Mesendoderm (in vitro differentiated cells): ENCODE measurements around the gene CUL1.

Experiments used
- DNase-seq: peaks from one replicate; pipeline ENCODE4 v3.0.0; 2013
- H2AK5ac ChIP-seq: 2 replicates; pipeline ENCODE4 v1.6.1; 2013; ENCODE audit warnings: low read length, inconsistent platforms
- H2BK120ac ChIP-seq: 2 replicates; pipeline ENCODE4 v1.6.1; 2013; ENCODE audit warnings: low read depth, mild to moderate bottlenecking, low read length, moderate library complexity, mixed read lengths
- H2BK15ac ChIP-seq: replicated peaks from 2 replicates; pipeline ENCODE4 v1.6.1; 2013; ENCODE audit warnings: low read depth, mild to moderate bottlenecking, moderate library complexity
- H2BK5ac ChIP-seq: 2 replicates; pipeline ENCODE4 v1.6.1; 2013; ENCODE audit warnings: low read length, inconsistent platforms
- H3K18ac ChIP-seq: 2 replicates; pipeline ENCODE4 v1.6.1; 2013; ENCODE audit warnings: mild to moderate bottlenecking, low read length, mixed read lengths
- H3K23ac ChIP-seq: one replicate; pipeline ENCODE4 v1.6.1; 2013; ENCODE audit warnings: low read length
- H3K27ac ChIP-seq: 2 replicates; pipeline ENCODE4 v1.5.1; 2013; ENCODE audit warnings: low read depth, mild to moderate bottlenecking, inconsistent platforms, low read length, moderate library complexity
- H3K27me3 ChIP-seq: 2 replicates; pipeline ENCODE4 v1.6.1; 2013; ENCODE audit warnings: low read length, control low read depth, mild to moderate bottlenecking, inconsistent platforms; ENCODE audit not compliant: insufficient read depth, poor library complexity
- H3K36me3 ChIP-seq: 2 replicates; pipeline ENCODE4 v1.6.1; 2013; ENCODE audit warnings: low read length, inconsistent platforms; ENCODE audit not compliant: control insufficient read depth, insufficient read depth
- H3K4ac ChIP-seq: one replicate; pipeline ENCODE4 v1.6.1; 2013; ENCODE audit warnings: low read depth, mild to moderate bottlenecking, low read length, moderate library complexity
- H3K4me1 ChIP-seq: 2 replicates; pipeline ENCODE4 v1.6.1; 2013; ENCODE audit warnings: low read depth, low read length, inconsistent platforms; ENCODE audit not compliant: control insufficient read depth
- H3K4me2 ChIP-seq: 2 replicates; pipeline ENCODE4 v1.6.1; 2013; ENCODE audit warnings: low read length
- H3K4me3 ChIP-seq: 2 replicates; pipeline ENCODE4 v1.5.1; 2013; ENCODE audit warnings: mild to moderate bottlenecking, low read length
- H3K56ac ChIP-seq: one replicate; pipeline ENCODE4 v1.6.1; 2013; ENCODE audit warnings: low read length
- H3K79me1 ChIP-seq: 2 replicates; pipeline ENCODE4 v1.6.1; 2013; ENCODE audit warnings: low read length, inconsistent platforms
- H3K79me2 ChIP-seq: 2 replicates; pipeline ENCODE4 v1.6.1; 2013; ENCODE audit warnings: mild to moderate bottlenecking, low read length; ENCODE audit not compliant: control insufficient read depth, insufficient read depth
- H3K9ac ChIP-seq: 2 replicates; pipeline ENCODE4 v1.6.1; 2013; ENCODE audit warnings: low read length, inconsistent platforms
- H4K5ac ChIP-seq: one replicate; pipeline ENCODE4 v1.6.1; 2013; ENCODE audit warnings: low read length
- H4K8ac ChIP-seq: one replicate; pipeline ENCODE4 v1.6.1; 2013; ENCODE audit warnings: low read depth, mild to moderate bottlenecking, control low read depth, low read length, moderate library complexity
- WGBS: extraction: QIAGEN DNeasy Blood & Tissue Kit; methylation state at CpG from one replicate; pipeline ENCODE4 v1.1.7; 2013; ENCODE audit warnings: low lambda C conversion rate, missing lambda C conversion rate; ENCODE audit not compliant: insufficient coverage; ENCODE audit errors: extremely low coverage; 5-methylcytosine and 5-hydroxymethylcytosine counted together

CUL1 gene

GRCh38 chr7:148697256-148698006 lies 1.3 kb upstream of the CUL1 start:
- Histone ChIP-seq H3K4me2 (peak overlapping the region; percentile 67), H3K36me3 (no peaks in the 10 kb centered on the region), H3K18ac (no peak overlapping the region), H2AK5ac (no peak overlapping the region), H3K27me3 (no peaks in the 10 kb centered on the region), H2BK120ac (no peak overlapping the region), H3K23ac (no peak overlapping the region), H4K8ac (no peak overlapping the region), H3K79me1 (peaks cover under 1% of the 10 kb centered on the region), H3K27ac (no peak overlapping the region), H3K9ac (peak overlapping the region; percentile 90), H4K5ac (no peak overlapping the region), H2BK15ac (no peak overlapping the region), H2BK5ac (no peak overlapping the region), H3K4ac (no peak overlapping the region), H3K79me2 (peaks cover 31% of the 10 kb centered on the region), H3K56ac (peak overlapping the region; percentile 93), H3K4me3 (no peak overlapping the region), H3K4me1 (peaks cover 5% of the 10 kb centered on the region)
- no CpG with 5 or more reads among the region's 18 CpGs for WGBS
- DNase-seq = no peak

- H3K23ac ChIP-seq = no peak overlapping the region
- no peak overlapping the region for H2BK5ac ChIP-seq
- H4K5ac ChIP-seq = no peak overlapping the region
- no peak overlapping the region for H2AK5ac ChIP-seq
- H3K79me2 ChIP-seq = peaks cover 37% of the 10 kb centered on the region
- H3K36me3 ChIP-seq = no peaks in the 10 kb centered on the region
- no peaks in the 10 kb centered on the region for H3K27me3 ChIP-seq
- DNase-seq = peak; percentile 48
- peak overlapping the region; percentile 90 for H3K9ac ChIP-seq
- peak overlapping the region; percentile 95 for H3K27ac ChIP-seq
- peak overlapping the region; percentile 98 for H4K8ac ChIP-seq
- H3K79me1 ChIP-seq = peaks cover 4% of the 10 kb centered on the region
- no CpG with 5 or more reads among the region's 17 CpGs for WGBS
- H3K4ac ChIP-seq = peak overlapping the region; percentile 93
- peak overlapping the region; percentile 100 for H3K18ac ChIP-seq
- H3K4me3 ChIP-seq = peak overlapping the region; percentile 12
- H2BK120ac ChIP-seq = peak overlapping the region; percentile 98
- peak overlapping the region; percentile 67 for H3K4me2 ChIP-seq
- peaks cover 9% of the 10 kb centered on the region for H3K4me1 ChIP-seq
- peak overlapping the region; percentile 93 for H3K56ac ChIP-seq
- peak overlapping the region; percentile 42 for H2BK15ac ChIP-seq
Observed at GRCh38 chr7:148698007-148698396, 701 bp upstream of the CUL1 start.

DNA sequence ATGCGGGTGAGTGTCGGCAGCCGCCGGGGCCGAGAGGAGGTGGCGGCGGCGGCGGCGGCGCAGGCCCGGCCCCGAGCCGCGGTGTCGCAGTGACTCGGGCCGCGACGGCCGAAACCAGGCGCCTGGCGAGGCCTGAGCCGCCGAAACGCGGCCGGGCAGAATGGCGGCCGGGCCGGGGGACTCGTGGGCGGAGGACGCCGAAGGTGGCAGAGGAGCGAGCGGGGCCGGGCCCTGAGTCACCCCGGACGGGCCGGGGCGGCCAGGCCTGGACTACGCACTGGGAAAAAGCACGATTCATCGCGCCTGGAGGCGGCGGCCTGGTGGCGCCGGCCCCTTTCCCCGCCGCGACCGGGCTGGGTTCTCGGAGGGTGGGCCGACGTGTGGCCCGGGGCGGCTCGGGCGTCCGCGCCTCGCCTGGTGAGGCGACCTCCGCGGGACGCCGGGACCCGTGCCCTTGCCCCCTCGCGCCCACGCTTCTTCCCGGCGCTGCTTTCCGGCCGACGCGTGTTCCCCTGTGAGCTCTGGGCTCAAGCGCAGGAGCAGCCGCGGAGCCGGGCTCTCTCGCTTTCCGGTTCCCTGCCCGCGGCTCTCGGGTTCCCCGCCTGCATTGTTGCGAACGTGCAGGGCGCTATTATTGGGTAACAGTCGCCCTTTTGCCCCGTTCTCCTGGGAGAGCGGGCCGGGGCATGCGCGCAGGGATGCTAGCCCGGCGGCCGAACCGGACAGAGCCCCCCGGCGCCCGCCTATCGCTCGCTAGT lies 500 bp downstream of the CUL1 start:
- no peaks in the 10 kb centered on the region for H3K27me3 ChIP-seq
- DNase-seq = peak; percentile 72
- peak overlapping the region; percentile 78 for H4K8ac ChIP-seq
- H2BK5ac ChIP-seq = peak overlapping the region; percentile 43
- H3K4me3 ChIP-seq = peak overlapping the region; percentile 75
- peak overlapping the region; percentile 95 for H3K27ac ChIP-seq
- H4K5ac ChIP-seq = no peak overlapping the region
- peak overlapping the region; percentile 93 for H3K4ac ChIP-seq
- H3K79me2 ChIP-seq = peaks cover 45% of the 10 kb centered on the region
- peak overlapping the region; percentile 24 for H3K23ac ChIP-seq
- H2BK120ac ChIP-seq = peak overlapping the region; percentile 98
- H2AK5ac ChIP-seq = no peak overlapping the region
- H3K4me2 ChIP-seq = peak overlapping the region; percentile 17
- H2BK15ac ChIP-seq = no peak overlapping the region
- peak overlapping the region; percentile 93 for H3K56ac ChIP-seq
- peak overlapping the region; percentile 90 for H3K9ac ChIP-seq
- no peaks in the 10 kb centered on the region for H3K36me3 ChIP-seq
- peaks cover 4% of the 10 kb centered on the region for H3K79me1 ChIP-seq
- peak overlapping the region; percentile 100 for H3K18ac ChIP-seq
- H3K4me1 ChIP-seq = peaks cover 9% of the 10 kb centered on the region
- no CpG with 5 or more reads among the region's 107 CpGs for WGBS

GRCh38 chr7:148699782-148700629 lies 1.3 kb downstream of the CUL1 start:
- no peak overlapping the region for H2AK5ac ChIP-seq

DNA sequence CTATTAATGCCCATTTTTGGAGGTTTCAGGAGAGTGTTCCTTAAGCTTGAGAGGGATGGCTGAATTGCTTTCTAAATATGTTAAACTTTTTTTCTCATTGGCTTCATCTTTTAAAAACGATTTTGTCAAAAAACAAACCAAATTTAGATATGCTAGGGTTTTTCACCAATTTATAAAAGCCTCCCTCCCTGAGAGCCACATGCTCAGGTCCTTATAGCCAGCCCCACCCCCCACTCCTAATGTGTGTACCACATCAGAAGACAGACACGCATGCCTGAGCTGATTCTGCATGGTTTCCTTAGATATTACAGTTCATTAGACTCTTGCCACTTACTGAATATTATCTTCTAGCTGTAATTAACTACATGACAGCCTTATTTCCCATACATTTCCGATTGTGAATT lies 2.0 kb downstream of the CUL1 start:
- peaks cover 4% of the 10 kb centered on the region for H3K79me1 ChIP-seq
- H3K23ac ChIP-seq = no peak overlapping the region
- H3K56ac ChIP-seq = no peak overlapping the region
- peaks cover 53% of the 10 kb centered on the region for H3K79me2 ChIP-seq
- H3K4ac ChIP-seq = no peak overlapping the region
- DNase-seq = peak; percentile 39
- no peak overlapping the region for H4K8ac ChIP-seq
- no peak overlapping the region for H2BK5ac ChIP-seq
- no peak overlapping the region for H3K18ac ChIP-seq
- H3K36me3 ChIP-seq = no peaks in the 10 kb centered on the region
- no peak overlapping the region for H3K27ac ChIP-seq
- no peak overlapping the region for H2BK120ac ChIP-seq
- H2AK5ac ChIP-seq = no peak overlapping the region
- H3K4me1 ChIP-seq = peaks cover 9% of the 10 kb centered on the region
- H3K9ac ChIP-seq = no peak overlapping the region
- H3K4me3 ChIP-seq = no peak overlapping the region
- no peaks in the 10 kb centered on the region for H3K27me3 ChIP-seq
- peak overlapping the region; percentile 37 for H3K4me2 ChIP-seq
- H4K5ac ChIP-seq = no peak overlapping the region
- H2BK15ac ChIP-seq = no peak overlapping the region
- no CpG with 5 or more reads among the region's 3 CpGs for WGBS

More at GRCh38 chr7:148699782-148700629, 1.3 kb downstream of the CUL1 start:
- H3K9ac ChIP-seq = peak overlapping the region; percentile 90
- H3K56ac ChIP-seq = peak overlapping the region; percentile 93
- H3K4me3 ChIP-seq = peak overlapping the region; percentile 75
- H3K18ac ChIP-seq = peak overlapping the region; percentile 100
- DNase-seq = peak; percentile 69
- no peak overlapping the region for H2BK120ac ChIP-seq
- WGBS = 100% methylated on average over 1 of the region's 36 CpGs
- no peak overlapping the region for H2BK5ac ChIP-seq
- H4K8ac ChIP-seq = no peak overlapping the region
- no peak overlapping the region for H3K4ac ChIP-seq
- H3K27ac ChIP-seq = peak overlapping the region; percentile 95
- no peak overlapping the region for H2BK15ac ChIP-seq
- H3K4me2 ChIP-seq = peak overlapping the region; percentile 37
- no peaks in the 10 kb centered on the region for H3K27me3 ChIP-seq
- H4K5ac ChIP-seq = no peak overlapping the region
- peaks cover 4% of the 10 kb centered on the region for H3K79me1 ChIP-seq
- H3K23ac ChIP-seq = no peak overlapping the region
- H3K36me3 ChIP-seq = no peaks in the 10 kb centered on the region
- H3K79me2 ChIP-seq = peaks cover 49% of the 10 kb centered on the region
- H3K4me1 ChIP-seq = peaks cover 9% of the 10 kb centered on the region
